Measurements from ENCODE around the gene GNAI3. TPM values are rescaled to one million over a fixed set of nuclear protein-coding genes. Genes with fewer than 3 reads are reported as not detected.

GNAI3 gene
- total and polyA plus RNA-seq, 2 of the 8 experiments (the other 6 are each of a cell fraction or from before 2014, with no cell fraction given), result 4.0 to 9.8 TPM

DNA sequence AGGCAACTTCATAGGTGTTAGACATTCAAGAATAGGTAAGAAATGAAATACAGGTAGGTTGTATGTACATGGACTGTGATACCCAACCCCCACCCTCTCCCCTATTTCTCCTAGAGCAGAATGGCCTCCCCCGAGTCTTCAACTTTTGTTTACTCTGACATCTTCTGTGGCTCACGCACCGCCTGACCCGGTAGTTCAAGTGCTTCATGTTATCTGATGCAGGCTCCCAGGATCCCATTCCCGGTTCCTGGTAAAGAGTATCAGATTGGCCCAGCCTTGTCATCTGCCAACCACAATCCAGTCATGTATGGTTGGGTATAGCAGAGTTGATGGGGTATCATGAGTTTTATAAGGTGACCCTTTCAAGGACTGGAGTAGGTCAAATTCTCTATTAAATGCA, 9.1 kb downstream of the GNAI3 start:
- Histone ChIP-seq H2BK5ac (ENCODE audit: low read depth, low read length) (no peak overlapping the region), H2BK20ac (ENCODE audit: low read length) (no peak overlapping the region), H3K56ac (replicated peaks; ENCODE audit: insufficient read length, low read depth, low read length) (no peak overlapping the region), H3K27me3 (replicated peaks in 1 of 4; ENCODE audit: control insufficient read depth in 3 of 4, extremely low read depth in 1 of 4, insufficient read depth in 3 of 4, low read length in 3 of 4) (no peaks in the 10 kb centered on the region), H4K8ac (ENCODE audit: extremely low read depth, insufficient read depth, low read length) (no peak overlapping the region), H2AK5ac (ENCODE audit: low read depth, low read length) (no peak overlapping the region), H4K91ac (replicated peaks; ENCODE audit: insufficient read length, low read length) (no peak overlapping the region), H3K4me2 (ENCODE audit: insufficient read depth in 1 of 2, low read depth in 2 of 2, low read length in 2 of 2) (no peak overlapping the region), H3K79me1 (ENCODE audit: low read depth, low read length) (peaks cover 7% of the 10 kb centered on the region), H3K23me2 (ENCODE audit: low read depth, low read length) (no peaks in the 10 kb centered on the region), H3K18ac (ENCODE audit: extremely low read depth, low read length) (no peak overlapping the region), H3K36me3 (ENCODE audit: control insufficient read depth in 2 of 4, insufficient read depth in 4 of 4, low read length in 3 of 4) (no peaks in the 10 kb centered on the region), H2BK12ac (ENCODE audit: low read depth, low read length) (no peak overlapping the region), H3K79me2 (ENCODE audit: control insufficient read depth in 1 of 2, insufficient read depth in 2 of 2, low read length in 2 of 2) (peaks cover 23 to 100% of the 10 kb centered on the region in 2 experiments), H3K23ac (ENCODE audit: insufficient read length) (no peak overlapping the region), H3K27ac (ENCODE audit: low read depth, low read length) (no peak overlapping the region), H4K20me1 (replicated peaks in 1 of 2; ENCODE audit: control insufficient read depth in 1 of 2, insufficient read depth in 2 of 2, low read length in 2 of 2) (peaks cover 2% of the 10 kb centered on the region in 2 experiments), H4K5ac (ENCODE audit: insufficient read length, low read depth, low read length) (no peak overlapping the region), H2AFZ (ENCODE audit: low read length) (no peak overlapping the region), H3K9ac (replicated peaks in 1 of 4; ENCODE audit: extremely low read depth in 1 of 4, low read depth in 3 of 4, low read length in 3 of 4) (no peak overlapping the region), H3K4me3 (ENCODE audit: extremely low read depth in 1 of 4, insufficient read depth in 2 of 4, low read depth in 3 of 4, low read length in 4 of 4) (no peak overlapping the region), H3K4me1 (replicated peaks in 1 of 4; ENCODE audit: control insufficient read depth in 3 of 4, insufficient read depth in 4 of 4, low read length in 3 of 4) (no peaks in the 10 kb centered on the region; a peak in 1 of 7 replicates), H3K4ac (replicated peaks; ENCODE audit: insufficient read length, low read depth, low read length) (no peak overlapping the region), H3K14ac (ENCODE audit: insufficient read length) (no peak overlapping the region), H2BK120ac (replicated peaks; ENCODE audit: low read depth, low read length) (no peak overlapping the region), H2BK15ac (ENCODE audit: low read length) (no peak overlapping the region), H3K9me3 (ENCODE audit: insufficient read depth in 2 of 2, low read depth in 1 of 2, low read length in 1 of 2) (no peaks in the 10 kb centered on the region)
- no peak for FAIRE-seq
- CTCF ChIA-PET (ENCODE audit: partially characterized antibody), result no interaction called here
- no peak for DNase-seq (ENCODE audit: low read depth in 1 of 2, low spot score in 2 of 2)
- 92% methylated on average over 5 of the region's 5 CpGs; no CpG with 5 or more reads in 1 of the 2 experiments for WGBS, 2 experiments (ENCODE audit: extremely low coverage in 1 of 2, insufficient coverage in 1 of 2, insufficient read length in 1 of 2, insufficient replicate concordance in 2 of 2, low coverage in 1 of 2, low lambda C conversion rate in 2 of 2, missing lambda C conversion rate in 1 of 2)
- POLR2A ChIA-PET (ENCODE audit: partially characterized antibody), result no interaction called here
- TF ChIP-seq CREB1 (IDR thresholded peaks at IDR 0.05) (no peak), CBX5 (IDR thresholded peaks at IDR 0.05; ENCODE audit: low read depth, low read length) (no peak), TAF1 (IDR thresholded peaks at IDR 0.05; ENCODE audit: low read depth, low read length) (no peak), BRCA1 (IDR thresholded peaks at IDR 0.05; ENCODE audit: low read depth, low read length) (no peak), JUN (IDR thresholded peaks at IDR 0.05; ENCODE audit: low read depth, low read length) (no peak), RXRA (IDR thresholded peaks at IDR 0.05; ENCODE audit: insufficient read depth, low read depth, low read length) (no peak), ZNF274 (IDR thresholded peaks at IDR 0.05; ENCODE audit: borderline replicate concordance, extremely low read depth, low read length) (no peak), EGR1 (IDR thresholded peaks at IDR 0.05; ENCODE audit: borderline replicate concordance, low read depth, low read length) (no peak), NRF1 (IDR thresholded peaks at IDR 0.05; ENCODE audit: low read depth, low read length) (no peak), PHF8 (conservative IDR thresholded peaks at IDR 0.05; ENCODE audit: low read depth, low read length) (no peak), JUND (IDR thresholded peaks at IDR 0.05; ENCODE audit: low read length) (no peak), CTBP2 (IDR thresholded peaks at IDR 0.05; ENCODE audit: borderline replicate concordance, insufficient read depth, insufficient read length, low read length) (no peak)

All from H1 (cell line).